KMS-11 (cell line): ENCODE results near the gene CRBN.

ENCODE experiments used
- H2AFZ ChIP-seq: fragments of 200-600 bp; sonication (generic); 2 replicates; pipeline ENCODE4 v1.6.1; 2016; ENCODE audit warnings: antibody characterized with exemption, mixed run types, low read depth
- H3K27ac ChIP-seq: fragments of 200-600 bp; sonication (generic); 2 replicates; pipeline ENCODE4 v1.6.1; 2016; ENCODE audit warnings: mild to moderate bottlenecking, mixed run types
- H3K27me3 ChIP-seq: fragments of 200-600 bp; sonication (generic); 2 replicates; pipeline ENCODE4 v1.6.1; 2017; ENCODE audit warnings: mild to moderate bottlenecking, low read depth, mixed run types, moderate library complexity; ENCODE audit not compliant: insufficient read depth
- H3K36me3 ChIP-seq: fragments of 200-600 bp; sonication (generic); 2 replicates; pipeline ENCODE4 v1.6.1; 2017; ENCODE audit warnings: mild to moderate bottlenecking, mixed run types; ENCODE audit not compliant: insufficient read depth
- H3K4me1 ChIP-seq: fragments of 200-600 bp; sonication (generic); 2 replicates; pipeline ENCODE4 v1.6.1; 2016; ENCODE audit warnings: mild to moderate bottlenecking, low read depth, mixed run types; ENCODE audit not compliant: poor library complexity, severe bottlenecking
- H3K4me2 ChIP-seq: fragments of 200-600 bp; sonication (generic); 2 replicates; pipeline ENCODE4 v1.7.0; 2016; ENCODE audit warnings: mild to moderate bottlenecking, mixed run types
- H3K4me3 ChIP-seq: fragments of 200-600 bp; sonication (generic); IDR thresholded peaks from 2 replicates; pipeline ENCODE4 v1.6.1; 2017; ENCODE audit warnings: low read depth, low read length, mixed read lengths; ENCODE audit not compliant: insufficient read depth
- H3K79me2 ChIP-seq: fragments of 200-600 bp; sonication (generic); 2 replicates; pipeline ENCODE4 v1.6.1; 2016; ENCODE audit warnings: low read depth, mixed run types; ENCODE audit not compliant: insufficient read depth
- H3K9ac ChIP-seq: fragments of 200-600 bp; sonication (generic); 2 replicates; pipeline ENCODE4 v1.6.1; 2016; ENCODE audit warnings: mild to moderate bottlenecking, mixed run types
- H4K20me1 ChIP-seq: fragments of 200-600 bp; sonication (generic); 2 replicates; pipeline ENCODE4 v1.6.1; 2016; ENCODE audit warnings: mild to moderate bottlenecking, mixed run types; ENCODE audit not compliant: insufficient read depth
- CTCF ChIP-seq: fragments of 200-600 bp; sonication (generic); conservative IDR thresholded peaks from 2 replicates; pipeline ENCODE4 v1.6.1; 2017; ENCODE audit warnings: low read depth, mild to moderate bottlenecking, antibody characterized with exemption, low read length, moderate library complexity, mixed read lengths

CRBN gene

GRCh38 chr3:3212781-3213440, 33.4 kb upstream of the CRBN start:
- no peak for TF ChIP-seq CTCF
- H2AFZ ChIP-seq, result no peak overlapping the region

GRCh38 chr3:3209714-3210113, 30.2 kb upstream of the CRBN start:
- no peak for TF ChIP-seq CTCF
- Histone ChIP-seq H3K79me2 (no peaks in the 10 kb centered on the region), H3K27me3 (no peaks in the 10 kb centered on the region), H2AFZ (no peak overlapping the region), H3K4me2 (no peak overlapping the region), H3K36me3 (no peaks in the 10 kb centered on the region), H3K27ac (no peak overlapping the region), H3K9ac (no peak overlapping the region), H3K4me3 (no peak overlapping the region), H4K20me1 (no peaks in the 10 kb centered on the region), H3K4me1 (no peaks in the 10 kb centered on the region)

More at GRCh38 chr3:3212781-3213440, 33.4 kb upstream of the CRBN start:
- Histone ChIP-seq H3K9ac (no peak overlapping the region), H3K4me3 (no peak overlapping the region), H3K36me3 (no peaks in the 10 kb centered on the region), H3K27me3 (no peaks in the 10 kb centered on the region), H3K4me1 (no peaks in the 10 kb centered on the region), H3K79me2 (no peaks in the 10 kb centered on the region), H4K20me1 (no peaks in the 10 kb centered on the region), H3K27ac (no peak overlapping the region), H3K4me2 (no peak overlapping the region)

DNA sequence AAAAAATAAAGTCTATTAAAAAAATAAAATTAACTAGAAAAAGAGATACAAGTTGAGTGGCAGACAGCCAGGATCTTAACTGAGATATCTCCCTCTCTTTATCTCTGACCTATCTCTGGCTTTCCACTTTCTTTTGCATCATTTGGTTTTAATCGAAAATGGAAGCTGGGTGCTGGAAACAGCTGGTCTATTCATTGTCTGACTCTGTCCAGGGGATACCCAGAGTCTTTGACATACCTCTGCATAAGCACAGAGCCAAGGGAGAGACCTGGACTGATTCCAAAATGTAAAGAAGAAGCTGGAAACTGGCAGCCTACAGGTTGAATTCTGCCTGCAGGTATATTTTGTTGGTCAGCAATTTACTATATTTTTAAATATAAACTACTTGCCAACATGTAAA, 29.6 kb upstream of the CRBN start:
- H3K36me3 ChIP-seq, result no peaks in the 10 kb centered on the region
- TF ChIP-seq CTCF, result no peak
- H3K4me3 ChIP-seq, result no peak overlapping the region
- H4K20me1 ChIP-seq, result no peaks in the 10 kb centered on the region
- H3K4me2 ChIP-seq, result no peak overlapping the region
- H3K4me1 ChIP-seq, result no peaks in the 10 kb centered on the region
- no peaks in the 10 kb centered on the region for H3K27me3 ChIP-seq
- no peak overlapping the region for H2AFZ ChIP-seq
- no peaks in the 10 kb centered on the region for H3K79me2 ChIP-seq
- H3K27ac ChIP-seq, result no peak overlapping the region
- H3K9ac ChIP-seq, result no peak overlapping the region

- H3K4me1 ChIP-seq, result peaks cover 18% of the 10 kb centered on the region
- no peak overlapping the region; the same call in 1 of the 2 replicates for H3K9ac ChIP-seq
- H2AFZ ChIP-seq, result no peak overlapping the region; the same call in 1 of the 2 replicates
- peak overlapping the region; percentile 77 for H3K4me2 ChIP-seq
- no peaks in the 10 kb centered on the region for H4K20me1 ChIP-seq
- no peak for TF ChIP-seq CTCF
- no peaks in the 10 kb centered on the region for H3K79me2 ChIP-seq
- no peak overlapping the region for H3K4me3 ChIP-seq
- H3K36me3 ChIP-seq, result no peaks in the 10 kb centered on the region
- no peaks in the 10 kb centered on the region for H3K27me3 ChIP-seq
- H3K27ac ChIP-seq, result peak overlapping the region; percentile 47; the same call in 1 of the 2 replicates
These were observed 22.1 kb upstream of the CRBN start for GRCh38 chr3:3201611-3202010.
